K562 (cell line): Measurements from ENCODE around the gene KLHL33. TPM values are rescaled to one million over a fixed set of nuclear protein-coding genes. Genes with fewer than 3 reads are reported as not detected.

Experiments
- ARID1B ChIP-seq: fragments of 450-650 bp; IDR thresholded peaks from 2 replicates; pipeline ENCODE4 v1.6.1; 2016; ENCODE audit warnings: antibody characterized with exemption, mild to moderate bottlenecking, inconsistent platforms
- C11orf30 ChIP-seq: fragments of 450-650 bp; IDR thresholded peaks from 2 replicates; pipeline ENCODE4 v1.6.1; 2016; ENCODE audit warnings: low read depth, mild to moderate bottlenecking
- CBFA2T3 ChIP-seq: fragments of 450-650 bp; IDR thresholded peaks from 2 replicates; pipeline ENCODE4 v1.6.1; 2017
- CHD2 ChIP-seq: IDR thresholded peaks from 2 replicates; pipeline ENCODE4 v1.6.1; 2011; ENCODE audit warnings: low read depth, low read length
- ELK3 ChIP-seq: fragments of 450-650 bp; formaldehyde crosslinking; IDR thresholded peaks from 2 replicates; pipeline ENCODE4 v1.4.0; 2020; ENCODE audit warnings: mild to moderate bottlenecking
- MECOM ChIP-seq: fragments of 250-450 bp; sonication (Bioruptor Pico); IDR thresholded peaks from 2 replicates; pipeline ENCODE4 v1.8.0; 2022; ENCODE audit warnings: inconsistent platforms
- MTA2 ChIP-seq: fragments of 450-650 bp; IDR thresholded peaks from 2 replicates; pipeline ENCODE4 v1.6.1; 2016; ENCODE audit warnings: low read depth
- POLR2G ChIP-seq: fragments of 200-400 bp; formaldehyde crosslinking; IDR thresholded peaks from 2 replicates; pipeline ENCODE4 v1.6.1; 2017; ENCODE audit warnings: low read depth, mild to moderate bottlenecking, antibody characterized with exemption, low read length, moderate library complexity
- SMAD4 ChIP-seq: fragments of 250-450 bp; sonication (Bioruptor Pico); conservative IDR thresholded peaks from 2 replicates; pipeline ENCODE4 v1.8.0; 2021; ENCODE audit warnings: inconsistent platforms, mild to moderate bottlenecking, moderate library complexity
- SMARCA4 ChIP-seq: fragments of 450-650 bp; IDR thresholded peaks from 2 replicates; pipeline ENCODE4 v1.6.1; 2016
- TAL1 ChIP-seq: fragments of 450-650 bp; IDR thresholded peaks from 2 replicates; pipeline ENCODE4 v1.6.1; 2016; ENCODE audit warnings: mild to moderate bottlenecking
- TCF3 ChIP-seq: sonication (generic); formaldehyde crosslinking; IDR thresholded peaks from 2 replicates; pipeline ENCODE4 v1.4.0; 2020; ENCODE audit warnings: mild to moderate bottlenecking, missing genetic modification reagents
- TEAD4 ChIP-seq, 2 experiments: sonication (generic) in 1 of 2; formaldehyde crosslinking in 1 of 2; IDR thresholded peaks; 2 replicates each; pipeline versions ENCODE4 v1.6.1 to v1.8.0; 2012 to 2022; ENCODE audit warnings: borderline replicate concordance in 1 of 2, inconsistent platforms in 1 of 2, low read length in 1 of 2, mild to moderate bottlenecking in 1 of 2, missing genetic modification reagents in 1 of 2
- THAP7 ChIP-seq: fragments of 250-450 bp; sonication (Bioruptor Pico); IDR thresholded peaks from 2 replicates; pipeline ENCODE4 v1.5.0; 2021
- ZC3H11A ChIP-seq: IDR thresholded peaks from 2 replicates; pipeline ENCODE4 v1.6.1; 2012; ENCODE audit warnings: low read depth, low read length, improper control_type of control experiment
- ZKSCAN8 ChIP-seq: fragments of 200-800 bp; sonication (Bioruptor generic); IDR thresholded peaks from 2 replicates; pipeline ENCODE4 v1.6.1; 2016; ENCODE audit warnings: missing genetic modification characterization, missing compliant biosample characterization
- ZNF143 ChIP-seq: sonication (generic); formaldehyde crosslinking; IDR thresholded peaks from 2 replicates; pipeline ENCODE4 v1.9.0; 2022; ENCODE audit warnings: mild to moderate bottlenecking, missing genetic modification reagents
- ZNF398 ChIP-seq: fragments of 250-450 bp; sonication (Bioruptor Pico); IDR thresholded peaks from 2 replicates; pipeline ENCODE4 v1.8.0; 2021; ENCODE audit warnings: moderate library complexity, mild to moderate bottlenecking, inconsistent platforms
- ZNF512 ChIP-seq: IDR thresholded peaks from 2 replicates; pipeline ENCODE4 v1.6.1; 2016; ENCODE audit warnings: missing genetic modification characterization, missing compliant biosample characterization
- ZNF609 ChIP-seq: sonication (generic); formaldehyde crosslinking; IDR thresholded peaks from 2 replicates; pipeline ENCODE4 v1.8.1; 2023; ENCODE audit warnings: missing genetic modification reagents, mild to moderate bottlenecking, borderline replicate concordance
- polyA plus RNA-seq, 8 experiments: library from polyadenylated mRNA; depleted of rRNA in 4 of 8; stranded (reverse) in 5 of 8; unstranded in 3 of 8; fragments of >200 nt; fragmentation: Nextera tagmentation in 2 of 8; fragmentation: Illumina TruSeq in 1 of 8; extraction: Ambion mirVana in 2 of 8; extraction: Trizol in 1 of 8; gene quantifications; 2 replicates each; pipeline versions ENCODE4 v1.2.1 to v1.2.3, GENCODE V29; 2011 to 2014; ENCODE audit warnings: inconsistent platforms in 1 of 8, missing spikeins in 1 of 8
- total RNA-seq, 7 experiments: library from RNA; depleted of rRNA in 6 of 7; stranded (reverse); fragments of >200 nt in 6 of 7; fragmentation: Illumina TruSeq in 2 of 7; extraction: Trizol in 2 of 7; gene quantifications; 2 replicates each; pipeline versions ENCODE4 v1.2.1 to v1.2.3, GENCODE V29; 2011 to 2021; ENCODE audit warnings: low replicate concordance in 1 of 7

KLHL33 gene
- total and polyA plus RNA-seq, 9 of the 15 experiments (the other 6 are each of a cell fraction or from before 2014, with no cell fraction given), result 0.04 to 0.27 (median 0.13) TPM; not detected in 6

- TF ChIP-seq TAL1, result peak; percentile 65
- TF ChIP-seq C11orf30, result no peak
- peak; percentile 45; the same call in 1 of the 2 replicates for TF ChIP-seq TCF3 (CRISPR knock-in tag)
- peak; percentile 32 for TF ChIP-seq CBFA2T3
- TF ChIP-seq ZC3H11A, result no peak
- TF ChIP-seq ARID1B, result peak; percentile 64
- no peak for TF ChIP-seq ELK3 (CRISPR knock-in tag)
- TF ChIP-seq CHD2, result no peak
- no peak for TF ChIP-seq ZNF143 (CRISPR knock-in tag)
- TF ChIP-seq ZNF512 (tag), result no peak
- TF ChIP-seq POLR2G, result no peak
- TF ChIP-seq ZNF398 (CRISPR knock-in tag), result no peak
- TF ChIP-seq MECOM (CRISPR knock-in tag), result no peak
- no peak for TF ChIP-seq ZKSCAN8 (CRISPR knock-in tag)
- peak; percentile 53 for TF ChIP-seq TEAD4 (IDR thresholded peaks at IDR 0.05; ENCODE audit: low read length)
- TF ChIP-seq TEAD4 (CRISPR knock-in tag; IDR thresholded peaks at IDR 0.05; ENCODE audit: borderline replicate concordance), result no peak
- no peak for TF ChIP-seq SMAD4 (CRISPR knock-in tag)
- no peak for TF ChIP-seq ZNF609 (CRISPR knock-in tag)
- TF ChIP-seq SMARCA4, result peak; percentile 43; the same call in 1 of the 2 replicates
- TF ChIP-seq THAP7, result no peak
- TF ChIP-seq MTA2, result no peak
These were observed 42.9 kb upstream of the KLHL33 start (continued) for GRCh38 chr14:20478894-20479293.
